Esophagus muscularis mucosa (tissue), 4 donors: Measurements from ENCODE around the gene NEUROG2.

ENCODE experiments used
- EP300 ChIP-seq: sonication (generic); formaldehyde crosslinking; IDR thresholded peaks from one replicate; pipeline ENCODE4 v1.6.1; 2017; ENCODE audit warnings: antibody characterized with exemption
- POLR2A ChIP-seq: fragments of 450-650 bp; IDR thresholded peaks from one replicate; pipeline ENCODE4 v1.6.1; 2017; ENCODE audit warnings: antibody characterized with exemption, moderate library complexity, mild to moderate bottlenecking, low read depth
- TF ChIP-seq, protein P1 (sequence below), 3 experiments: fragments of 200-600 bp in 2 of 3; fragments of 450-650 bp in 1 of 3; sonication (generic) in 2 of 3; IDR thresholded peaks; one replicate each; pipeline ENCODE4 v1.5.1; 2017 to 2019; ENCODE audit warnings: antibody characterized with exemption in 3 of 3, mild to moderate bottlenecking in 2 of 3, moderate library complexity in 1 of 3

DNA sequence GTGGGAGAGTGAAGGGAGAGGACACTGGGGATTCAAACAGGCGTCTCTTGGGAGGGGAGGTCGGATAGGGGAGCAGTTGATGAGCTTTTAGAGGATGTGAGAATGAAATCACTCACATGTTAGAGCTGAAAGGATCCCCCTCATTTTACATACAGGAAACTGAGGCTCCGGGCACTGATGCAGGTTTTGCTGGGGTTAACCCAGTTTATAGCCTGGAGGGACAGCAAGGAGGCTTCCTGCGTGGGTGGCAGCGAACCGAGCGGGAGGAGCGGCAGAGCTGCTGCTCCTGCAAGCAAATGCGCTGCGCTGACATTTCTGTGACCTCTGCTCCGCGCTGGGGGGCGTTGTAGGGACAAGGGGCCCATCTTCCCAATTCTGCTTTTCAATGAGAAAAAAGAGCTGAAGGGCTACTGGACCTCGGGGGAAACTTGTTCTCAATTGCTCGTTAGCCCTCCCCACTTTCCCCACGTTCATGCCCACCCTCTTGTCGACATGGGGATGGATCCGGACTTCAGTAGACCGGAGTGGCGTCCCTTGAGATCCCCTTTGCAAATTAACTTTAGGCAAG is 1.2 kb upstream of the NEUROG2 start:
- no peak for TF ChIP-seq EP300
- TF ChIP-seq, protein P1, sequence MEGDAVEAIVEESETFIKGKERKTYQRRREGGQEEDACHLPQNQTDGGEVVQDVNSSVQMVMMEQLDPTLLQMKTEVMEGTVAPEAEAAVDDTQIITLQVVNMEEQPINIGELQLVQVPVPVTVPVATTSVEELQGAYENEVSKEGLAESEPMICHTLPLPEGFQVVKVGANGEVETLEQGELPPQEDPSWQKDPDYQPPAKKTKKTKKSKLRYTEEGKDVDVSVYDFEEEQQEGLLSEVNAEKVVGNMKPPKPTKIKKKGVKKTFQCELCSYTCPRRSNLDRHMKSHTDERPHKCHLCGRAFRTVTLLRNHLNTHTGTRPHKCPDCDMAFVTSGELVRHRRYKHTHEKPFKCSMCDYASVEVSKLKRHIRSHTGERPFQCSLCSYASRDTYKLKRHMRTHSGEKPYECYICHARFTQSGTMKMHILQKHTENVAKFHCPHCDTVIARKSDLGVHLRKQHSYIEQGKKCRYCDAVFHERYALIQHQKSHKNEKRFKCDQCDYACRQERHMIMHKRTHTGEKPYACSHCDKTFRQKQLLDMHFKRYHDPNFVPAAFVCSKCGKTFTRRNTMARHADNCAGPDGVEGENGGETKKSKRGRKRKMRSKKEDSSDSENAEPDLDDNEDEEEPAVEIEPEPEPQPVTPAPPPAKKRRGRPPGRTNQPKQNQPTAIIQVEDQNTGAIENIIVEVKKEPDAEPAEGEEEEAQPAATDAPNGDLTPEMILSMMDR (IDR thresholded peaks at IDR 0.05) = no peak
- TF ChIP-seq POLR2A = no peak
